Loucy (cell line): ENCODE data around the gene CPED1.

Source experiments
- H2AFZ ChIP-seq: fragments of 200-600 bp; sonication (generic); 2 replicates; pipeline ENCODE4 v1.6.0; 2016; ENCODE audit warnings: antibody characterized with exemption, mild to moderate bottlenecking, low read length, moderate library complexity
- H3F3A ChIP-seq: fragments of 200-600 bp; 2 replicates; pipeline ENCODE4 v1.6.0; 2016; ENCODE audit warnings: antibody characterized with exemption, low read depth, mild to moderate bottlenecking
- H3K27me3 ChIP-seq: fragments of 200-600 bp; sonication (generic); 2 replicates; pipeline ENCODE4 v1.6.1; 2014; ENCODE audit warnings: low read length, mild to moderate bottlenecking; ENCODE audit not compliant: insufficient read depth, poor library complexity, severe bottlenecking
- H3K36me3 ChIP-seq: fragments of 200-600 bp; sonication (generic); 2 replicates; pipeline ENCODE4 v1.6.1; 2016; ENCODE audit warnings: low read length; ENCODE audit not compliant: insufficient read depth
- H3K4me1 ChIP-seq: fragments of 200-600 bp; sonication (generic); 2 replicates; pipeline ENCODE4 v1.5.1; 2014; ENCODE audit warnings: low read length, mild to moderate bottlenecking; ENCODE audit not compliant: insufficient read depth, poor library complexity, severe bottlenecking
- H3K4me2 ChIP-seq: fragments of 200-600 bp; sonication (generic); 2 replicates; pipeline ENCODE4 v1.6.0; 2014; ENCODE audit warnings: antibody characterized with exemption, low read length, low read depth, mild to moderate bottlenecking; ENCODE audit not compliant: poor library complexity, severe bottlenecking
- H3K4me3 ChIP-seq: fragments of 200-600 bp; sonication (generic); 2 replicates; pipeline ENCODE4 v1.5.1; 2014; ENCODE audit warnings: low read length, mild to moderate bottlenecking, mixed read lengths; ENCODE audit not compliant: poor library complexity, severe bottlenecking
- H3K79me2 ChIP-seq: fragments of 200-600 bp; sonication (generic); 2 replicates; pipeline ENCODE4 v1.6.1; 2014; ENCODE audit warnings: low read length; ENCODE audit not compliant: insufficient read depth
- H3K9ac ChIP-seq: fragments of 200-600 bp; sonication (generic); 2 replicates; pipeline ENCODE4 v1.6.0; 2014; ENCODE audit warnings: mild to moderate bottlenecking, low read depth, low read length, moderate library complexity; ENCODE audit not compliant: poor library complexity, severe bottlenecking
- H3K9me2 ChIP-seq: fragments of 200-600 bp; sonication (generic); replicated peaks from 2 replicates; pipeline ENCODE4 v1.6.1; 2016; ENCODE audit warnings: low read depth, low read length, mixed read lengths
- H3K9me3 ChIP-seq: fragments of 200-600 bp; sonication (generic); 2 replicates; pipeline ENCODE4 v1.6.1; 2014; ENCODE audit warnings: mild to moderate bottlenecking, antibody characterized with exemption, low read length, low read depth; ENCODE audit not compliant: insufficient read depth
- H4K20me1 ChIP-seq: fragments of 200-600 bp; sonication (generic); 2 replicates; pipeline ENCODE4 v1.6.0; 2014; ENCODE audit warnings: antibody characterized with exemption, low read length, mild to moderate bottlenecking; ENCODE audit not compliant: insufficient read depth, poor library complexity, severe bottlenecking
- CTCF ChIP-seq: fragments of 200-600 bp; sonication (generic); conservative IDR thresholded peaks from 2 replicates; pipeline ENCODE4 v1.5.1; 2014; ENCODE audit warnings: mild to moderate bottlenecking, antibody characterized with exemption, low read length
- EZH2phosphoT487 ChIP-seq: fragments of 200-600 bp; IDR thresholded peaks from 2 replicates; pipeline ENCODE4 v1.6.1; 2018; ENCODE audit warnings: antibody characterized with exemption, mild to moderate bottlenecking, moderate library complexity, borderline replicate concordance

The CPED1 gene

GRCh38 chr7:121076350-121077164 lies 88.0 kb downstream of the CPED1 start:
- no peak overlapping the region for H3K4me2 ChIP-seq
- peak overlapping the region; percentile 25; the same call in 1 of the 2 replicates for H2AFZ ChIP-seq
- no peaks in the 10 kb centered on the region for H4K20me1 ChIP-seq
- H3K9me3 ChIP-seq, result no peaks in the 10 kb centered on the region
- no peaks in the 10 kb centered on the region for H3K27me3 ChIP-seq
- H3K79me2 ChIP-seq, result no peaks in the 10 kb centered on the region
- no peak overlapping the region for H3K9ac ChIP-seq
- no peak for TF ChIP-seq EZH2phosphoT487
- TF ChIP-seq CTCF, result no peak
- no peaks in the 10 kb centered on the region for H3K36me3 ChIP-seq
- H3K4me1 ChIP-seq, result no peaks in the 10 kb centered on the region
- H3K4me3 ChIP-seq, result no peak overlapping the region
- H3F3A ChIP-seq, result no peaks in the 10 kb centered on the region
- no peaks in the 10 kb centered on the region for H3K9me2 ChIP-seq

- Histone ChIP-seq H2AFZ (peak overlapping the region; percentile 25; the same call in 1 of the 2 replicates), H3K36me3 (no peaks in the 10 kb centered on the region), H3K4me3 (no peak overlapping the region), H4K20me1 (no peaks in the 10 kb centered on the region), H3K4me2 (no peak overlapping the region), H3K27me3 (no peaks in the 10 kb centered on the region), H3K9me2 (no peaks in the 10 kb centered on the region), H3K9ac (no peak overlapping the region), H3K9me3 (no peaks in the 10 kb centered on the region), H3K4me1 (no peaks in the 10 kb centered on the region), H3F3A (no peaks in the 10 kb centered on the region), H3K79me2 (no peaks in the 10 kb centered on the region)
- TF ChIP-seq EZH2phosphoT487, result no peak
- TF ChIP-seq CTCF, result no peak
These were observed 88.7 kb downstream of the CPED1 start for GRCh38 chr7:121077165-121077630.

GRCh38 chr7:121078701-121079227 lies 90.3 kb downstream of the CPED1 start:
- Histone ChIP-seq H3K9ac (no peak overlapping the region), H3K9me2 (no peaks in the 10 kb centered on the region), H3K36me3 (no peaks in the 10 kb centered on the region), H3K4me2 (no peak overlapping the region), H3K79me2 (no peaks in the 10 kb centered on the region), H3K4me1 (no peaks in the 10 kb centered on the region), H3K27me3 (no peaks in the 10 kb centered on the region), H3F3A (no peaks in the 10 kb centered on the region), H2AFZ (peak overlapping the region; percentile 62), H3K4me3 (no peak overlapping the region), H4K20me1 (no peaks in the 10 kb centered on the region), H3K9me3 (no peaks in the 10 kb centered on the region)
- TF ChIP-seq EZH2phosphoT487 (no peak), CTCF (no peak)
